Neural crest cell (in vitro differentiated cells): ENCODE measurements around the gene CPN2. TPM values are rescaled to one million over a fixed set of nuclear protein-coding genes. Genes with fewer than 3 reads are reported as not detected.

Experiments used
- DNase-seq: peaks from one replicate; pipeline ENCODE4 v3.0.0; 2021; ENCODE audit warnings: low read depth, mixed read lengths, low spot score
- H3K27ac Mint-ChIP-seq: one replicate; pipeline ENCODE4 v1.8.0; 2021; ENCODE audit warnings: mild to moderate bottlenecking, mixed read lengths; ENCODE audit not compliant: unreplicated experiment
- H3K27me3 Mint-ChIP-seq: 2 replicates; pipeline ENCODE4 v1.8.0; 2021; ENCODE audit warnings: low read depth, mild to moderate bottlenecking, mixed read lengths
- H3K36me3 Mint-ChIP-seq: 2 replicates; pipeline ENCODE4 v1.8.0; 2021; ENCODE audit warnings: low read depth, mild to moderate bottlenecking, mixed read lengths
- H3K4me1 Mint-ChIP-seq: 2 replicates; pipeline ENCODE4 v1.8.0; 2021; ENCODE audit warnings: mixed read lengths
- H3K4me3 Mint-ChIP-seq: one replicate; pipeline ENCODE4 v1.8.0; 2021; ENCODE audit warnings: mild to moderate bottlenecking, mixed read lengths
- H3K9me3 Mint-ChIP-seq: 2 replicates; pipeline ENCODE4 v1.8.0; 2021; ENCODE audit warnings: mixed read lengths
- CTCF ChIP-seq: fragments of 200-600 bp; sonication (generic); conservative IDR thresholded peaks from 2 replicates; pipeline ENCODE4 v1.5.0; 2021; ENCODE audit warnings: antibody characterized with exemption, mild to moderate bottlenecking
- total RNA-seq: library from RNA; stranded (reverse); gene quantifications from 2 replicates; pipeline ENCODE4 v1.2.1, GENCODE V29; 2021

The CPN2 gene
- total RNA-seq, 1 donor from 2014 or later = not detected

- Mint-ChIP-seq H3K27ac (no peak overlapping the region), H3K9me3 (no peaks in the 10 kb centered on the region), H3K4me3 (no peak overlapping the region), H3K27me3 (peaks cover 3% of the 10 kb centered on the region), H3K36me3 (no peaks in the 10 kb centered on the region), H3K4me1 (peaks cover 31% of the 10 kb centered on the region)
- DNase-seq = no peak
- TF ChIP-seq CTCF = no peak
Observed at GRCh38 chr3:194396539-194396858, 45.4 kb upstream of the CPN2 start.

- Mint-ChIP-seq H3K9me3 (peaks cover 5% of the 10 kb centered on the region), H3K4me1 (peaks cover 27% of the 10 kb centered on the region), H3K4me3 (no peak overlapping the region), H3K36me3 (peaks cover 1% of the 10 kb centered on the region), H3K27me3 (peaks cover 3% of the 10 kb centered on the region), H3K27ac (no peak overlapping the region)
- no peak for DNase-seq
- no peak for TF ChIP-seq CTCF
Observed at GRCh38 chr3:194395778-194396538, 44.8 kb upstream of the CPN2 start.

- peaks cover 4% of the 10 kb centered on the region for H3K36me3 Mint-ChIP-seq
- H3K27me3 Mint-ChIP-seq = peaks cover 3% of the 10 kb centered on the region
- H3K27ac Mint-ChIP-seq = no peak overlapping the region
- peaks cover 27% of the 10 kb centered on the region for H3K4me1 Mint-ChIP-seq
- DNase-seq = no peak
- TF ChIP-seq CTCF = no peak
- H3K4me3 Mint-ChIP-seq = no peak overlapping the region
- H3K9me3 Mint-ChIP-seq = peaks cover 10% of the 10 kb centered on the region
Observed at GRCh38 chr3:194395212-194395611, 44.1 kb upstream of the CPN2 start.

GRCh38 chr3:194392576-194392975 lies 41.4 kb upstream of the CPN2 start:
- Mint-ChIP-seq H3K36me3 (peaks cover 4% of the 10 kb centered on the region), H3K4me1 (peaks cover 15% of the 10 kb centered on the region), H3K4me3 (no peak overlapping the region), H3K9me3 (peaks cover 16% of the 10 kb centered on the region), H3K27me3 (peaks cover 3% of the 10 kb centered on the region), H3K27ac (no peak overlapping the region)
- DNase-seq = no peak
- no peak for TF ChIP-seq CTCF

- peaks cover 6% of the 10 kb centered on the region for H3K27me3 Mint-ChIP-seq
- no peak for DNase-seq
- H3K4me3 Mint-ChIP-seq = no peak overlapping the region
- H3K27ac Mint-ChIP-seq = no peak overlapping the region
- H3K9me3 Mint-ChIP-seq = peaks cover 16% of the 10 kb centered on the region
- H3K4me1 Mint-ChIP-seq = peaks cover 19% of the 10 kb centered on the region
- no peak for TF ChIP-seq CTCF
- H3K36me3 Mint-ChIP-seq = peaks cover 4% of the 10 kb centered on the region
Observed at GRCh38 chr3:194390835-194391234, 39.7 kb upstream of the CPN2 start.
